ENCODE results near the gene GPC6. TPM values are rescaled to one million over a fixed set of nuclear protein-coding genes. Genes with fewer than 3 reads are reported as not detected.

Gene GPC6
- total RNA-seq, 4 donors from 2014 or later: 13.7 to 21.7 (median 16.5) TPM

DNA sequence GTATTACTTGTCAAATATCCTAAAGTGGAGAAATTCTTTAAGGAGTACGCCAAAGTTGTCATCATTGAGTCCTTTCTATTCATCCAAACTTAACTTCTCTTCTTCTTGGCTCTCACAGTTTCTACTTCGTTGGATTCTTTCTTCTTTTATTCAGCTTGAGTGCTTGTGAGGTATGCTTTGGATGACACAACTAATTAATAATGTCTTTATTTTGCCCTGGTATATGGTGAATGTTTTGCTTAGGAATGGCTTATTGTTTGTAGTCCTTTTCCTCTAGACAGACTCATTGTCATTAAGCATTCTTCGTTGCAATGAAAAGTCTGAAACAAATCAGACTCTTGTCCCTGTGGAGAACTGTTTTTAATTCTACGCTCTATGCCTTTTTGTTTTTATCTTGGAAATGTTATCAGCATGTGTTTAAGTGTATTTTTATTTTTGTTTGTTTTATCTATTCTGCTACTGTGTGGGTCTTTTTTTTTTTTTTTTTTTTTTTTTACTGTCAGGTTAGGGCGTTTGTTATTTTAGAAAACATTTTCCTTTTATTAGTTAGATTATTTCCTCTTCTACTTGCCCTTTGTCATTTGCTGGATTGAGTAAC lies 471.5 kb downstream of the GPC6 start:
- H3K4me3 ChIP-seq: no peak overlapping the region
- ATAC-seq: no peak
- 75 to 78% methylated on average over 5 of the region's 5 CpGs for WGBS, 2 donors (ENCODE audit: low coverage in 1 of 2)

DNA sequence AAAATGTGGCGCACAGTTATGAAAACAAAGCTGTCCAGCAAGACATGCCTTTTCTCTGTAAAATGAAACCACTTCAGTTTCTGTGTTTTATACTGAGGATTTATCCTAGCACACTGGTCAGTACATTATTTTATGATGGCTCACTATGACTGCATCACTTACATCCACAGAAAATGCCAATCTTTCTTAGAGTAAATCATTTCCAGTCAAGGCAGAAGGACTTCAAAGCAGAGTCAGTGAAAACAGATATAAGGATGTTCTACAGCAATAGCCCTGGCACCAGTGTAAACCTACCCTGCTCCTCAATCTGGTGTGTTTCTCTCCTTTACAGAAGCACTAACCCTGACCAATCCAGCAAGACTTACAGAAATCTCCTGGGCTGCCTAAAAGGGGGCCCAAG lies 473.5 kb downstream of the GPC6 start:
- ATAC-seq: no peak
- Histone ChIP-seq H3K4me1 (no peaks in the 10 kb centered on the region), H3K36me3 (no peaks in the 10 kb centered on the region), H3K9me3 (peaks cover 0 to 11% (median 0%) of the 10 kb centered on the region in 3 donors), H3K4me3 (no peak overlapping the region), H3K27ac (no peak overlapping the region), H3K27me3 (no peaks in the 10 kb centered on the region)
- 79 to 92% methylated on average over 1 of the region's 1 CpG for WGBS, 2 donors (ENCODE audit: low coverage in 1 of 2)
- TF ChIP-seq, protein P1, sequence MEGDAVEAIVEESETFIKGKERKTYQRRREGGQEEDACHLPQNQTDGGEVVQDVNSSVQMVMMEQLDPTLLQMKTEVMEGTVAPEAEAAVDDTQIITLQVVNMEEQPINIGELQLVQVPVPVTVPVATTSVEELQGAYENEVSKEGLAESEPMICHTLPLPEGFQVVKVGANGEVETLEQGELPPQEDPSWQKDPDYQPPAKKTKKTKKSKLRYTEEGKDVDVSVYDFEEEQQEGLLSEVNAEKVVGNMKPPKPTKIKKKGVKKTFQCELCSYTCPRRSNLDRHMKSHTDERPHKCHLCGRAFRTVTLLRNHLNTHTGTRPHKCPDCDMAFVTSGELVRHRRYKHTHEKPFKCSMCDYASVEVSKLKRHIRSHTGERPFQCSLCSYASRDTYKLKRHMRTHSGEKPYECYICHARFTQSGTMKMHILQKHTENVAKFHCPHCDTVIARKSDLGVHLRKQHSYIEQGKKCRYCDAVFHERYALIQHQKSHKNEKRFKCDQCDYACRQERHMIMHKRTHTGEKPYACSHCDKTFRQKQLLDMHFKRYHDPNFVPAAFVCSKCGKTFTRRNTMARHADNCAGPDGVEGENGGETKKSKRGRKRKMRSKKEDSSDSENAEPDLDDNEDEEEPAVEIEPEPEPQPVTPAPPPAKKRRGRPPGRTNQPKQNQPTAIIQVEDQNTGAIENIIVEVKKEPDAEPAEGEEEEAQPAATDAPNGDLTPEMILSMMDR (IDR thresholded peaks at IDR 0.05): no peak
- TF ChIP-seq EP300 (IDR thresholded peaks at IDR 0.05): no peak
- no peak for TF ChIP-seq POLR2AphosphoS5 (IDR thresholded peaks at IDR 0.05)
- TF ChIP-seq POLR2A (IDR thresholded peaks at IDR 0.05): no peak

More for the DNA sequence above, 471.5 kb downstream of the GPC6 start:
- Histone ChIP-seq H3K9me3 (peaks cover 0 to 11% (median 0%) of the 10 kb centered on the region in 3 donors), H3K36me3 (no peaks in the 10 kb centered on the region), H3K27me3 (no peaks in the 10 kb centered on the region), H3K4me1 (no peaks in the 10 kb centered on the region), H3K27ac (no peak overlapping the region)
- TF ChIP-seq POLR2AphosphoS5 (IDR thresholded peaks at IDR 0.05) (no peak), POLR2A (IDR thresholded peaks at IDR 0.05) (no peak), EP300 (IDR thresholded peaks at IDR 0.05) (no peak)
- TF ChIP-seq, protein P1 (IDR thresholded peaks at IDR 0.05): no peak

DNA sequence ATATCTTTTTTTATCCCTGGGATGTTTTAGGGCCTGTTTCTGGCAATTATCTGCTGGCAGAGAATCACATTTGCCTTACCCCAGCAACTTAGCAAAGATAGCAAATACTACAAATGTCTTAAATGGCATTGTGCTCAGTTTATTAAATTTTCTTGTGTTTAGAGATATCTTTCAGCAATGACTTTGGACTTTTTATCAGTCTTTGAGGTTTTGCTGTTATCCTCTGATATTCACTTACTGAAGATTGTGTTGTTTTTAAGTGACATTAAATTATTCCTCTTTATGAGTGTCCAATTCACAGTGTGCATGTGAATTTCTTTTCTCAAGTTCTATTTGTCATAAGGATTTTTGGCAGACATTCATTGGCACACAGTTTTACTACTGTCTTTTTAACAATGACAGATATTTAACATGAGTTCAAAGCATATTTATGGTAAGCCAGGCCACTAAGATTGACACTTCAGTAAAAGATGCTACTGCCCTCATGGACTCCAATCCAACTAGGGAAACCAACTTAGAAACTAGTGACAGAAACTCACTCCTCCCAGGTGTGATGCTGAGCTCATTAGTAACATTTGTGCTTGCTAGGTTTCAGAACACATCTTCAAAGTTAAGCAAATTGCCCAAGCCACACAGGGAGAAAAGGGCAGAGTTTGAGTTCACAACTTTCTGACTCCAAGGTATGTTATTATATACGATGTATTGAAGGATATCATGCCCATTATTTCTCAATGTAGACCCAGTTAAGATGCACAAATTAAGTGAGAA lies 481.9 kb downstream of the GPC6 start:
- ATAC-seq: no peak
- Histone ChIP-seq H3K4me3 (no peak overlapping the region), H3K27ac (no peak overlapping the region), H3K27me3 (no peaks in the 10 kb centered on the region), H3K4me1 (no peaks in the 10 kb centered on the region), H3K9me3 (no peaks in the 10 kb centered on the region), H3K36me3 (no peaks in the 10 kb centered on the region)
- no peak for TF ChIP-seq POLR2A (IDR thresholded peaks at IDR 0.05)
- no peak for TF ChIP-seq EP300 (IDR thresholded peaks at IDR 0.05)
- TF ChIP-seq, protein P1 (IDR thresholded peaks at IDR 0.05): no peak
- no peak for TF ChIP-seq POLR2AphosphoS5 (IDR thresholded peaks at IDR 0.05)
- 33 to 58% methylated on average over 1 of the region's 1 CpG for WGBS, 2 donors (ENCODE audit: low coverage in 1 of 2)

DNA sequence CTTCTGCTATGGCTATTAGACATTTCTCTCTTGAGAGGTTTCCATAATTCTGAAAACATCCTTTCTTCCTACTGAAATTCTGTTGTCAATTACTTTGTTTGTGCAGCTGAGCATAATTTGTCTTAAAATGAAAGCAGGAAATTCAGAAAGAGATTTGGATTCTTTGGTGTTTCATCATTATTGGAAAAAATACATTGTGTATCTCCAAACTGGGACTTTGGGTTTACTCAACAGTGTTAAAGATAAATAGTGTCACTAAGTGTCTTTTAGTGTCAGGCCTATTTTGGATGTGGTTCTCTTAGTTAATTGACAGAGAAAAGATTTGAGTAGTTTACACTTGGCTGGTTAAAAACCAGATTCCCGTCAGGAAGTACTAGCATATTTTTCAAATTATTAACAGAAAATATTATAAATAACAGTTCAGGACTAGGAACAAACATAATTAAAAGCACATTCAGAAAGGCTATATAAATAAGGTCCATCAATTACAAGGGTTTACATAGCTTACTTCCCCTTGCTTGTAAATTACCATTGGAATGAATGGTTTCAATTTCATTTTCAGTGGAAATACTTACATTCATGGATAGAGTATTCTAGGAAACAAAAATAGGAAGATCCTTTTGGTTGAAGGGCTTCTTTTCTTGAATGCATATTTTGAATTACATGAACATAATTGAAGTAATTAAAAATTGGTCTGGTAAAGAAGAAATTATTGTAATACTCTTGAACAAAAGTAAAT lies 483.1 kb downstream of the GPC6 start:
- WGBS, 2 donors (ENCODE audit: low coverage in 1 of 2): 0% methylated on average over 1 of the region's 1 CpG
- ATAC-seq: no peak
- H3K27ac ChIP-seq: no peak overlapping the region
- no peak for TF ChIP-seq POLR2AphosphoS5 (IDR thresholded peaks at IDR 0.05)
- TF ChIP-seq EP300 (IDR thresholded peaks at IDR 0.05): no peak
- TF ChIP-seq, protein P1 (IDR thresholded peaks at IDR 0.05): no peak
- TF ChIP-seq POLR2A (IDR thresholded peaks at IDR 0.05): no peak
- no peak overlapping the region for H3K4me3 ChIP-seq
- H3K9me3 ChIP-seq: peaks cover 0 to 11% (median 0%) of the 10 kb centered on the region in 3 donors
- no peaks in the 10 kb centered on the region for H3K36me3 ChIP-seq
- no peaks in the 10 kb centered on the region for H3K27me3 ChIP-seq
- no peaks in the 10 kb centered on the region for H3K4me1 ChIP-seq
